HG03575 (cell line): ENCODE data around the gene MISFA.
"Not testable (repeated sequence)": the region's sequence is repeated elsewhere in the genome, so short reads cannot be mapped to it uniquely, and the experiment has no call there.

Experiments
- ATAC-seq: cut with Tn5 transposase; IDR thresholded peaks from one replicate; pipeline ENCODE4 v1.9.1; 2021; ENCODE audit not compliant: unreplicated experiment, insufficient number of reproducible peaks, low FRiP score; ENCODE audit errors: extremely low read depth

The MISFA gene

GRCh38 chr11:18599739-18600230 lies at the start of gene MISFA:
TSS of gene MISFA (plus strand) at chr11:18599789. CDS start at chr11:18599929, 140 bp downstream.
- ATAC-seq: no peak

GRCh38 chr11:18563090-18563730 lies 36.4 kb upstream of the MISFA start:
- ATAC-seq: no peak

- ATAC-seq: no peak
These were observed 35.4 kb upstream of the MISFA start for GRCh38 chr11:18564149-18564548.

GRCh38 chr11:18566406-18566805 lies 33.2 kb upstream of the MISFA start:
- ATAC-seq: no peak

- no peak for ATAC-seq
These were observed 32.5 kb upstream of the MISFA start for GRCh38 chr11:18567081-18567480.

GRCh38 chr11:18575361-18575760 lies 24.2 kb upstream of the MISFA start:
- no peak for ATAC-seq

- ATAC-seq: no peak
These were observed 20.5 kb upstream of the MISFA start for GRCh38 chr11:18578975-18579598.

GRCh38 chr11:18580113-18580766 lies 19.3 kb upstream of the MISFA start:
- no peak for ATAC-seq

- no peak for ATAC-seq
These were observed 17.8 kb upstream of the MISFA start for GRCh38 chr11:18581825-18582224.

GRCh38 chr11:18588297-18589252 lies 11.0 kb upstream of the MISFA start, which contains the start of gene UEVLD:
TSS of gene UEVLD (minus strand) at chr11:18588734. CDS start at chr11:18588654, 80 bp downstream.
- ATAC-seq: no peak

- no peak for ATAC-seq
These were observed 9.0 kb upstream of the MISFA start for GRCh38 chr11:18590571-18590970.

GRCh38 chr11:18594088-18594487 lies 5.5 kb upstream of the MISFA start:
- ATAC-seq: not testable (repeated sequence)

GRCh38 chr11:18594999-18595749 lies 4.4 kb upstream of the MISFA start:
- no peak for ATAC-seq

- ATAC-seq: no peak
These were observed 1.5 kb downstream of the MISFA start for GRCh38 chr11:18600915-18601569.

- no peak for ATAC-seq
These were observed 8.8 kb downstream of the MISFA start for GRCh38 chr11:18608376-18608775.

GRCh38 chr11:18611196-18611595 lies 11.6 kb downstream of the MISFA start:
- no peak for ATAC-seq

- ATAC-seq: no peak
These were observed 12.8 kb downstream of the MISFA start for GRCh38 chr11:18612394-18612793.

- ATAC-seq: no peak
These were observed 15.1 kb downstream of the MISFA start for GRCh38 chr11:18614667-18615066.
